Measurements from ENCODE around the gene GHRHR.

Gene GHRHR

GRCh38 chr7:30925117-30925516 is 38.6 kb upstream of the GHRHR start:
- Histone ChIP-seq H3K27me3 (ENCODE audit: insufficient read depth, low read length) (peaks cover 13% of the 10 kb centered on the region; the same call in 1 of the 2 replicates), H3K4me3 (ENCODE audit: low read depth, low read length, poor library complexity, severe bottlenecking) (no peak overlapping the region), H3K4me1 (ENCODE audit: insufficient read depth, low read length, severe bottlenecking) (no peaks in the 10 kb centered on the region), H3K79me2 (ENCODE audit: insufficient read depth, low read length) (no peaks in the 10 kb centered on the region), H3K9me2 (ENCODE audit: low read depth, low read length) (no peaks in the 10 kb centered on the region), H4K20me1 (ENCODE audit: insufficient read depth, low read length) (no peaks in the 10 kb centered on the region), H3K9me3 (ENCODE audit: low read length) (no peaks in the 10 kb centered on the region), H3K27ac (ENCODE audit: low read depth, low read length, poor library complexity, severe bottlenecking) (no peak overlapping the region), H2AFZ (ENCODE audit: low read length) (no peak overlapping the region), H3K4me2 (ENCODE audit: low read length) (no peak overlapping the region), H3K36me3 (ENCODE audit: insufficient read depth, low read length) (no peaks in the 10 kb centered on the region), H3F3A (ENCODE audit: insufficient read depth, low read length) (no peaks in the 10 kb centered on the region), H3K9ac (ENCODE audit: low read length) (no peak overlapping the region)
- no peak for TF ChIP-seq EZH2 (IDR thresholded peaks at IDR 0.05; ENCODE audit: borderline replicate concordance, low read length)
- no peak for TF ChIP-seq CTCF (IDR thresholded peaks at IDR 0.05; ENCODE audit: low read length)

- no peaks in the 10 kb centered on the region for H3K9me2 ChIP-seq (ENCODE audit: low read depth, low read length)
- H3F3A ChIP-seq (ENCODE audit: insufficient read depth, low read length), result no peaks in the 10 kb centered on the region
- H3K79me2 ChIP-seq (ENCODE audit: insufficient read depth, low read length), result no peaks in the 10 kb centered on the region
- no peaks in the 10 kb centered on the region for H3K36me3 ChIP-seq (ENCODE audit: insufficient read depth, low read length)
- TF ChIP-seq CTCF (IDR thresholded peaks at IDR 0.05; ENCODE audit: low read length) (no peak), EZH2 (IDR thresholded peaks at IDR 0.05; ENCODE audit: borderline replicate concordance, low read length) (no peak)
- no peak overlapping the region for H2AFZ ChIP-seq (ENCODE audit: low read length)
- H3K9ac ChIP-seq (ENCODE audit: low read length), result no peak overlapping the region
- H3K4me3 ChIP-seq (ENCODE audit: low read depth, low read length, poor library complexity, severe bottlenecking), result no peak overlapping the region
- H3K4me2 ChIP-seq (ENCODE audit: low read length), result no peak overlapping the region
- no peaks in the 10 kb centered on the region for H3K4me1 ChIP-seq (ENCODE audit: insufficient read depth, low read length, severe bottlenecking)
- peaks cover 13% of the 10 kb centered on the region; the same call in 1 of the 2 replicates for H3K27me3 ChIP-seq (ENCODE audit: insufficient read depth, low read length)
- H3K27ac ChIP-seq (ENCODE audit: low read depth, low read length, poor library complexity, severe bottlenecking), result no peak overlapping the region
- no peaks in the 10 kb centered on the region for H3K9me3 ChIP-seq (ENCODE audit: low read length)
- no peaks in the 10 kb centered on the region for H4K20me1 ChIP-seq (ENCODE audit: insufficient read depth, low read length)
Observed at GRCh38 chr7:30925913-30926312, 37.8 kb upstream of the GHRHR start.

GRCh38 chr7:30926313-30926712 is 37.4 kb upstream of the GHRHR start:
- Histone ChIP-seq H3K4me3 (ENCODE audit: low read depth, low read length, poor library complexity, severe bottlenecking) (no peak overlapping the region), H3K9ac (ENCODE audit: low read length) (no peak overlapping the region)
- TF ChIP-seq EZH2 (IDR thresholded peaks at IDR 0.05; ENCODE audit: borderline replicate concordance, low read length) (no peak), CTCF (IDR thresholded peaks at IDR 0.05; ENCODE audit: low read length) (no peak)

More at GRCh38 chr7:30926313-30926712, 37.4 kb upstream of the GHRHR start:
- Histone ChIP-seq H3K79me2 (ENCODE audit: insufficient read depth, low read length) (no peaks in the 10 kb centered on the region), H3F3A (ENCODE audit: insufficient read depth, low read length) (no peaks in the 10 kb centered on the region), H3K27ac (ENCODE audit: low read depth, low read length, poor library complexity, severe bottlenecking) (no peak overlapping the region), H3K4me2 (ENCODE audit: low read length) (no peak overlapping the region), H2AFZ (ENCODE audit: low read length) (no peak overlapping the region), H4K20me1 (ENCODE audit: insufficient read depth, low read length) (no peaks in the 10 kb centered on the region), H3K36me3 (ENCODE audit: insufficient read depth, low read length) (no peaks in the 10 kb centered on the region), H3K27me3 (ENCODE audit: insufficient read depth, low read length) (peaks cover 13% of the 10 kb centered on the region; the same call in 1 of the 2 replicates), H3K9me2 (ENCODE audit: low read depth, low read length) (no peaks in the 10 kb centered on the region), H3K4me1 (ENCODE audit: insufficient read depth, low read length, severe bottlenecking) (no peaks in the 10 kb centered on the region), H3K9me3 (ENCODE audit: low read length) (no peaks in the 10 kb centered on the region)
